ENCODE data around the gene ABHD17A.

DNA sequence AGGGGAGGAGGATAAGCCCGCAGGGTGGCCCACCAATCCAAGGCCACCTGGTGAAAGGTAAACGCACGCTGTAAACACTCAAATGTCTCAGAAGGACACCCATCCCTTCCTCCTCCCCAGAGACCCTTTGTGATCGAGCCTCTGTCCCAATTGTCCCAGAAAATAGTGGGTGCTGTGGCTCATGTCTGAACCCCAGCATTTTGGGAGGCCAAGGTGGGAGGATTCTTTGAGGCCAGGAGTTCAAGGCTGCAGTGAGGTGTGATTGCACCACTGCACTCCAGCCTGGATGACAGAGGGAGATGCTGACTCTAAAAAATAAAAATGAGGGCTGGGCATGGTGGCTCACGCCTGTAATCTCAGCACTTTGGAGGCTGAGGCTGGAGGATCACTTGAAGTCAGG is 3.1 kb upstream of the ABHD17A start:
- TF ChIP-seq CTCF (IDR thresholded peaks at IDR 0.05 in 8 of 11, conservative IDR thresholded peaks at IDR 0.05 in 3 of 11): no peak
- TF ChIP-seq POLR2AphosphoS5 (IDR thresholded peaks at IDR 0.05): no peak
- TF ChIP-seq POLR2A (IDR thresholded peaks at IDR 0.05): no peak

Data from spleen (tissue), 7 donors.